Measurements from ENCODE around the gene CDH20.
A peak's percentile ranks its signal among the peaks of the same experiment; 100 is the strongest.

CDH20 gene

DNA sequence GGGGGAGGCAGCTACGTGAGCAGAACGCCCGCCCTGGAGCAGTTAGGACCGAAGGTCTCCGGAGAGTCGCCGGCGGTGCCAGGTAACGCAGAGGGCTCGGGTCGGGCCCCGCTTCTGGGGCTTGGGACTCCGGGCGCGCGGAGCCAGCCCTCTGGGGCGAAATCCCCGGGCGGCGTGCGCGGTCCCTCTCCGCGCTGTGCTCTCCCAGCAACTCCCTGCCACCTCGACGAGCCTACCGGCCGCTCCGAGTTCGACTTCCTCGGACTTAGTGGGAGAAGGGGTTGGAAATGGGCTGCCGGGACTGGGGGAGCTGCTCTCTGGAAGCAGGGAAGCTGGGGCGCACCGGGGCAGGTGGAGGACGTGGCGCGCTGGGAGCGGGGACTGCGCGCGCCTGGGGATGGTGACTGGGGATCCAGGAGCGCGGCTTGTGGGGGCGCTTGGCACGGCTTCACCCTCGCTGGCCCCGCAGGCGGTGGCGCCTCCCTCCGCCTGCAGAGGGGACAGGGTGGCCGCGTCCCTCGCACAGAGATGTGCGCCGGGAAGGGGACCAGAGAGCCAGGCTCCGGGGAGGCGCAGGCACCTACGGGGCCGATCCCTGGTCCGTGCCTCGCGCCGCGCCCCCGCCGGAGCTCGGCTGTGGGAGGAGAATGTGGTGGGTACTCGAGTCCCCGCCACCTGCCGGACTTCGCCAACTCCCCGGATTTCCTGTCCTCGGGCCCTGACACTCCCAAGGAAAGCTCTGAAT, 688 bp downstream of the CDH20 start:
- peak in 2 of 3 donors; percentile 12 to 16 for DNase-seq
- POLR2A ChIA-PET: no interaction called here
- Histone ChIP-seq H3K4me1 (ENCODE audit: control extremely low read depth in 1 of 4, control insufficient read depth in 4 of 4, insufficient read depth in 4 of 4, low read length in 3 of 4) (peaks cover 0 to 11% (median 10%) of the 10 kb centered on the region in 4 experiments), H3K4me3 (ENCODE audit: control insufficient read depth in 1 of 7, extremely low read depth in 1 of 7, insufficient read depth in 4 of 7, low read depth in 2 of 7, low read length in 6 of 7) (peak overlapping the region in 5 of 7 experiments; percentile 10 to 52 (median 40)), H3K27me3 (replicated peaks in 2 of 5; ENCODE audit: control insufficient read depth in 4 of 5, insufficient read depth in 5 of 5, low read length in 4 of 5) (peaks cover 12 to 67% (median 29%) of the 10 kb centered on the region in 5 experiments), H3K27ac (ENCODE audit: insufficient read depth in 1 of 2, low read depth in 1 of 2, low read length in 2 of 2, poor library complexity in 1 of 2, severe bottlenecking in 2 of 2) (no peak overlapping the region), H3K36me3 (ENCODE audit: control insufficient read depth in 4 of 4, insufficient read depth in 4 of 4, low read length in 3 of 4) (no peaks in the 10 kb centered on the region), H3K9me3 (ENCODE audit: control extremely low read depth in 1 of 5, control insufficient read depth in 4 of 5, insufficient read depth in 2 of 5, low read depth in 1 of 5, low read length in 4 of 5) (no peaks in the 10 kb centered on the region)
- CTCF ChIA-PET: interaction anchor here (1.5 kb wide), 1 partner anchor 12 kb away, joined by 4 read pairs; no protein-coding TSS in a partner anchor
- under 1% methylated on average over 52 of the region's 73 CpGs for WGBS (ENCODE audit: insufficient coverage)

GRCh38 chr18:61334491-61334850, 1.2 kb downstream of the CDH20 start:
- DNase-seq: no peak
- Histone ChIP-seq H3K9me3 (ENCODE audit: control extremely low read depth in 1 of 5, control insufficient read depth in 4 of 5, insufficient read depth in 2 of 5, low read depth in 1 of 5, low read length in 4 of 5) (no peaks in the 10 kb centered on the region), H3K27ac (ENCODE audit: insufficient read depth in 1 of 2, low read depth in 1 of 2, low read length in 2 of 2, poor library complexity in 1 of 2, severe bottlenecking in 2 of 2) (no peak overlapping the region), H3K4me3 (ENCODE audit: control insufficient read depth in 1 of 7, extremely low read depth in 1 of 7, insufficient read depth in 4 of 7, low read depth in 2 of 7, low read length in 6 of 7) (peak overlapping the region in 4 of 7 experiments; percentile 10 to 52 (median 28)), H3K4me1 (ENCODE audit: control extremely low read depth in 1 of 4, control insufficient read depth in 4 of 4, insufficient read depth in 4 of 4, low read length in 3 of 4) (peaks cover 0 to 11% (median 10%) of the 10 kb centered on the region in 4 experiments), H3K36me3 (ENCODE audit: control insufficient read depth in 4 of 4, insufficient read depth in 4 of 4, low read length in 3 of 4) (no peaks in the 10 kb centered on the region), H3K27me3 (replicated peaks in 2 of 5; ENCODE audit: control insufficient read depth in 4 of 5, insufficient read depth in 5 of 5, low read length in 4 of 5) (peaks cover 12 to 67% (median 29%) of the 10 kb centered on the region in 5 experiments)
- CTCF ChIA-PET: interaction anchor here (1.5 kb wide), 1 partner anchor 13 kb away, joined by 4 read pairs; no protein-coding TSS in a partner anchor
- WGBS (ENCODE audit: insufficient coverage): 2% methylated on average over 10 of the region's 13 CpGs
- POLR2A ChIA-PET: no interaction called here

- no peaks in the 10 kb centered on the region for H3K9me3 ChIP-seq (ENCODE audit: control extremely low read depth in 1 of 5, control insufficient read depth in 4 of 5, insufficient read depth in 2 of 5, low read depth in 1 of 5, low read length in 4 of 5)
- ChIA-PET POLR2A (no interaction called here), CTCF (interaction anchor here (1.5 kb wide), 1 partner anchor 13 kb away, joined by 4 read pairs; no protein-coding TSS in a partner anchor)
- peaks cover 12 to 67% (median 29%) of the 10 kb centered on the region in 5 experiments for H3K27me3 ChIP-seq (replicated peaks in 2 of 5; ENCODE audit: control insufficient read depth in 4 of 5, insufficient read depth in 5 of 5, low read length in 4 of 5)
- H3K4me1 ChIP-seq (ENCODE audit: control extremely low read depth in 1 of 4, control insufficient read depth in 4 of 4, insufficient read depth in 4 of 4, low read length in 3 of 4): peaks cover 0 to 11% (median 10%) of the 10 kb centered on the region in 4 experiments
- H3K36me3 ChIP-seq (ENCODE audit: control insufficient read depth in 4 of 4, insufficient read depth in 4 of 4, low read length in 3 of 4): no peaks in the 10 kb centered on the region
- no peak for DNase-seq
- 74% methylated on average over 8 of the region's 10 CpGs for WGBS (ENCODE audit: insufficient coverage)
- H3K27ac ChIP-seq (ENCODE audit: insufficient read depth in 1 of 2, low read depth in 1 of 2, low read length in 2 of 2, poor library complexity in 1 of 2, severe bottlenecking in 2 of 2): no peak overlapping the region
- no peak overlapping the region for H3K4me3 ChIP-seq (ENCODE audit: control insufficient read depth in 1 of 7, extremely low read depth in 1 of 7, insufficient read depth in 4 of 7, low read depth in 2 of 7, low read length in 6 of 7)
These were observed 1.9 kb downstream of the CDH20 start for GRCh38 chr18:61334951-61335683.

DNA sequence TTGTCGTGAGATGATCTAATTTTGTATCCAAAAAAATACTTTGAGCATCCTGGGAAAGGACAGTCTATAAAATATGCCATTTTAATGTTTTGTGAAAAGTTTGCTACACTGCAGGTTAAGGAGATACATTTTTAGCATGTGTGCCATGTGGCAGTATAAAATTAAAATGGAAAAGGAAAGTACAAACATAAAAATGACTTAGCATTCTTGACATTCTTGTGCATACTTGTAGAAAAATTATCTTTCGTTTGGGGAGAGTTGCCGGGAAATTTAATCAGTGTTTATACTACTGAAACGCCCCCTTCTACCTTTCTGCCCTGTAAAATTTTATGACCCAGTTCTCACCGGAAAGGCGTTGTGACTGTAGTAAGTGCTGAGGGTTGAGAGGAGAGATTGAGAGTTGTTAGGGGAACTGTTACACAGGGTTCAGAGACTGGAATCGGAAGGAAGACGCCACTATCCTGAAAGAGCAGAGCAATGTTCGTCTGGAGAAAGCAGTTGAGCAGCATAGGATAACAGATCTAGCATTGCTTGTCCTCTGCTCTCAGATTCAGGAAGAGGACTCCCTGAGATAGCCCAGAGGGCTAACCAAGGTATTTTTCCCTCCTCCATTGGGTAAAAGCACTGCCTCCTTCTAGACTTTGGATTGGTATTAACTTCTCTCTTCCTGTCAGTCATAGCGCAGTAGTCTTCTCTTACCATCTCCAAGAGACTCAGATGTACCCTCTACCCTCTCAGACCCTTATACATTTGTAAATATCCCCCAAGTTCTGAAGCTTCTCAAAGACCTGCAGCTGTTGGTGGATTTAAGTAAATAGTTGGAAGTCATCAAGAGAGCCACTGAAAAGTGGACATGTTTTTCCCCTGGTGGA, 2.7 kb downstream of the CDH20 start:
- CTCF ChIA-PET: no interaction called here
- no peak for DNase-seq

DNA sequence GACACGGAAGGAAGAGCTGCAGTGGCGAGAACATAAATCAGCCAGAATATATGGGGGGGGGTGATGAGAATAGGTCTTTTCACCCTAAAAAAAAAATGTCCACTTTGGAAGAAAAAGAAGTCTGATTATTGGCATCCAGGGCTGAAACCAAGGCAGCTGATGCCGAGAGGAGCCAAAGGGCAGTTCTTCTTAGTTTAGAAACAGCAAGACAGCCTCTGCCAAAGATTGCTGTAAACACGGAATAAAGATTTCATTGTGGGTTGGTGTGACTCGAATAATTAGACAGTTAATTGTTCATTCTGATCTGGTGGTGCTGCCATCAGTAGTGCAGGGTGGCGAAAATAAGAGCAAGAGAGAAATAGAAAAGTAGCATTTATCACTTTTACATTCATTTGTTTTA, 3.5 kb downstream of the CDH20 start:
- H3K27me3 ChIP-seq (replicated peaks in 2 of 5; ENCODE audit: control insufficient read depth in 4 of 5, insufficient read depth in 5 of 5, low read length in 4 of 5): peaks cover 7 to 61% (median 29%) of the 10 kb centered on the region in 5 experiments
- DNase-seq: no peak
- CTCF ChIA-PET: no interaction called here
- no peak overlapping the region for H3K4me3 ChIP-seq (ENCODE audit: control insufficient read depth in 1 of 7, extremely low read depth in 1 of 7, insufficient read depth in 4 of 7, low read depth in 2 of 7, low read length in 6 of 7)
- 86% methylated on average over 3 of the region's 6 CpGs for WGBS (ENCODE audit: insufficient coverage)
- no peak overlapping the region for H3K27ac ChIP-seq (ENCODE audit: insufficient read depth in 1 of 2, low read depth in 1 of 2, low read length in 2 of 2, poor library complexity in 1 of 2, severe bottlenecking in 2 of 2)
- H3K4me1 ChIP-seq (ENCODE audit: control extremely low read depth in 1 of 4, control insufficient read depth in 4 of 4, insufficient read depth in 4 of 4, low read length in 3 of 4): peaks cover 0 to 11% (median 10%) of the 10 kb centered on the region in 4 experiments
- no peaks in the 10 kb centered on the region for H3K36me3 ChIP-seq (ENCODE audit: control insufficient read depth in 4 of 4, insufficient read depth in 4 of 4, low read length in 3 of 4)
- POLR2A ChIA-PET: no interaction called here
- no peaks in the 10 kb centered on the region for H3K9me3 ChIP-seq (ENCODE audit: control extremely low read depth in 1 of 5, control insufficient read depth in 4 of 5, insufficient read depth in 2 of 5, low read depth in 1 of 5, low read length in 4 of 5)

More for the DNA sequence above, 2.7 kb downstream of the CDH20 start:
- POLR2A ChIA-PET: no interaction called here
- H3K36me3 ChIP-seq (ENCODE audit: control insufficient read depth in 4 of 4, insufficient read depth in 4 of 4, low read length in 3 of 4): no peaks in the 10 kb centered on the region
- H3K4me1 ChIP-seq (ENCODE audit: control extremely low read depth in 1 of 4, control insufficient read depth in 4 of 4, insufficient read depth in 4 of 4, low read length in 3 of 4): peaks cover 0 to 11% (median 10%) of the 10 kb centered on the region in 4 experiments
- no peak overlapping the region for H3K27ac ChIP-seq (ENCODE audit: insufficient read depth in 1 of 2, low read depth in 1 of 2, low read length in 2 of 2, poor library complexity in 1 of 2, severe bottlenecking in 2 of 2)
- H3K27me3 ChIP-seq (replicated peaks in 2 of 5; ENCODE audit: control insufficient read depth in 4 of 5, insufficient read depth in 5 of 5, low read length in 4 of 5): peaks cover 10 to 67% (median 29%) of the 10 kb centered on the region in 5 experiments
- WGBS (ENCODE audit: insufficient coverage): 54% methylated on average over 4 of the region's 10 CpGs
- H3K4me3 ChIP-seq (ENCODE audit: control insufficient read depth in 1 of 7, extremely low read depth in 1 of 7, insufficient read depth in 4 of 7, low read depth in 2 of 7, low read length in 6 of 7): no peak overlapping the region
- H3K9me3 ChIP-seq (ENCODE audit: control extremely low read depth in 1 of 5, control insufficient read depth in 4 of 5, insufficient read depth in 2 of 5, low read depth in 1 of 5, low read length in 4 of 5): no peaks in the 10 kb centered on the region

GRCh38 chr18:61337527-61337926, 4.3 kb downstream of the CDH20 start:
- POLR2A ChIA-PET: no interaction called here
- CTCF ChIA-PET: no interaction called here

More at GRCh38 chr18:61337527-61337926, 4.3 kb downstream of the CDH20 start:
- Histone ChIP-seq H3K27ac (ENCODE audit: insufficient read depth in 1 of 2, low read depth in 1 of 2, low read length in 2 of 2, poor library complexity in 1 of 2, severe bottlenecking in 2 of 2) (no peak overlapping the region), H3K4me3 (ENCODE audit: control insufficient read depth in 1 of 7, extremely low read depth in 1 of 7, insufficient read depth in 4 of 7, low read depth in 2 of 7, low read length in 6 of 7) (no peak overlapping the region), H3K4me1 (ENCODE audit: control extremely low read depth in 1 of 4, control insufficient read depth in 4 of 4, insufficient read depth in 4 of 4, low read length in 3 of 4) (peaks cover 0 to 11% (median 10%) of the 10 kb centered on the region in 4 experiments), H3K27me3 (replicated peaks in 2 of 5; ENCODE audit: control insufficient read depth in 4 of 5, insufficient read depth in 5 of 5, low read length in 4 of 5) (peaks cover 4 to 54% (median 29%) of the 10 kb centered on the region in 5 experiments), H3K9me3 (ENCODE audit: control extremely low read depth in 1 of 5, control insufficient read depth in 4 of 5, insufficient read depth in 2 of 5, low read depth in 1 of 5, low read length in 4 of 5) (no peaks in the 10 kb centered on the region), H3K36me3 (ENCODE audit: control insufficient read depth in 4 of 4, insufficient read depth in 4 of 4, low read length in 3 of 4) (no peaks in the 10 kb centered on the region)
- no peak for DNase-seq
- 94% methylated on average over 2 of the region's 3 CpGs for WGBS (ENCODE audit: insufficient coverage)

Measured in common myeloid progenitor, CD34-positive (primary cell).